GM10248 (cell line): ENCODE measurements around the gene TAF8.

ENCODE experiments used
- CTCF ChIA-PET: fragments of 300-600 bp; sonication (Branson Sonifier 250); formaldehyde crosslinking; extraction: SDS; loops from one replicate; lab custom pipeline; 2021; ENCODE audit warnings: antibody characterized with exemption; lab: Yijun Ruan, JAX
- POLR2A ChIA-PET: fragments of 350-650 bp; sonication (Branson Sonifier 250); formaldehyde crosslinking; extraction: SDS; loops from one replicate; lab custom pipeline; 2020; ENCODE audit warnings: antibody characterized with exemption; lab: Yijun Ruan, JAX
- DNase-seq: peaks from one replicate; pipeline ENCODE4 v3.0.0; 2012; ENCODE audit errors: extremely low spot score
- CTCF ChIP-seq: IDR thresholded peaks from 2 replicates; pipeline ENCODE4 v1.5.1; 2012; ENCODE audit warnings: mild to moderate bottlenecking, low read depth; ENCODE audit errors: extremely low read depth, missing control alignments, control extremely low read depth

The TAF8 gene

GRCh38 chr6:42125231-42125630 lies 74.9 kb downstream of the TAF8 start:
- CTCF ChIA-PET, result interaction anchor here (1.6 to 1.9 kb wide), 2 partner anchors 12 to 20 kb away, joined by 5 to 6 read pairs; no protein-coding TSS in a partner anchor
- POLR2A ChIA-PET, result no interaction called here
- no peak for TF ChIP-seq CTCF
- DNase-seq, result no peak

GRCh38 chr6:42125663-42126062 lies 75.3 kb downstream of the TAF8 start:
- POLR2A ChIA-PET, result no interaction called here

GRCh38 chr6:42128460-42129359 lies 78.4 kb downstream of the TAF8 start:
- CTCF ChIA-PET, result interaction anchor here (1.0 to 2.3 kb wide), 3 partner anchors 9 to 25 kb away, joined by 3 to 12 read pairs (median 4); no protein-coding TSS in a partner anchor
- POLR2A ChIA-PET, result no interaction called here

More at GRCh38 chr6:42125663-42126062, 75.3 kb downstream of the TAF8 start:
- CTCF ChIA-PET, result no interaction called here
- TF ChIP-seq CTCF, result no peak
- DNase-seq, result no peak

DNA sequence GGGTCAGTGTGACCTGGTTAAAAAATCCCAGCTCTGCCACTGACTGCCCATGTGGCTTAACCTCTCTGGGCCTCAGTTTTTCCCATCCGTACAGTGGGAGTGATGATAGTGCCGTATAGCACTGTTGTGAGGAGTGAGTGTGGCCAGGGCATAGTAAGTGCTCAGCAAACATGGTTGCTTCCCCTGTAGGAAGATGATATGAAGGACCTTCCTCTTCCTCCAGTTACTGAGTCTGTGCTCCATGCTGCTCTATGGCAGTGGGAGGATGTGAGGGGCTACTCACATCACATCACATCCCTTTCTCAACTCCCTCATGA lies 79.0 kb downstream of the TAF8 start:
- ChIA-PET POLR2A (no interaction called here), CTCF (interaction anchor here (1.0 to 1.5 kb wide), 2 partner anchors 8 to 25 kb away, joined by 3 to 4 read pairs; no protein-coding TSS in a partner anchor)

More at GRCh38 chr6:42128460-42129359, 78.4 kb downstream of the TAF8 start:
- no peak for TF ChIP-seq CTCF
- DNase-seq, result no peak

GRCh38 chr6:42131531-42131930 lies 81.2 kb downstream of the TAF8 start:
- ChIA-PET POLR2A (no interaction called here), CTCF (no interaction called here)
- TF ChIP-seq CTCF, result no peak
- DNase-seq, result no peak

More for the DNA sequence above, 79.0 kb downstream of the TAF8 start:
- DNase-seq, result no peak
- TF ChIP-seq CTCF, result no peak

GRCh38 chr6:42133926-42134325 lies 83.6 kb downstream of the TAF8 start:
- TF ChIP-seq CTCF, result no peak
- POLR2A ChIA-PET, result no interaction called here
- CTCF ChIA-PET, result interaction anchor here (0.6 to 1.6 kb wide), 2 partner anchors 15 to 81 kb away, joined by 3 read pairs; no protein-coding TSS in a partner anchor
- no peak for DNase-seq
